Measurements from ENCODE around the gene JUN.

GRCh38 chr1:58815686-58816071, 31.8 kb upstream of the JUN start:
- TF ChIP-seq CTCF (conservative IDR thresholded peaks at IDR 0.05; ENCODE audit: low read depth, low read length) (no peak), EZH2 (IDR thresholded peaks at IDR 0.05; ENCODE audit: borderline replicate concordance, low read depth, low read length, poor library complexity, severe bottlenecking) (no peak)
